IPS-15b (cell line): ENCODE measurements around the gene RSAD2.
"Not testable (repeated sequence)": the region's sequence is repeated elsewhere in the genome, so short reads cannot be mapped to it uniquely, and the experiment has no call there.

Source experiments
- H3K27me3 ChIP-seq: one replicate; pipeline ENCODE4 v1.6.1; 2013; ENCODE audit warnings: low read length; ENCODE audit not compliant: control insufficient read depth, insufficient read depth
- H3K36me3 ChIP-seq: one replicate; pipeline ENCODE4 v1.6.1; 2013; ENCODE audit warnings: low read length; ENCODE audit not compliant: control insufficient read depth, insufficient read depth
- H3K4me1 ChIP-seq: one replicate; pipeline ENCODE4 v1.6.1; 2013; ENCODE audit warnings: mild to moderate bottlenecking, low read length; ENCODE audit not compliant: control insufficient read depth, insufficient read depth
- H3K4me3 ChIP-seq: one replicate; pipeline ENCODE4 v1.5.1; 2013; ENCODE audit warnings: low read depth, low read length
- H3K9ac ChIP-seq: one replicate; pipeline ENCODE4 v1.6.1; 2013; ENCODE audit warnings: low read depth, mild to moderate bottlenecking, low read length
- H3K9me3 ChIP-seq: one replicate; pipeline ENCODE4 v1.6.1; 2013; ENCODE audit warnings: mild to moderate bottlenecking, low read length; ENCODE audit not compliant: control insufficient read depth, insufficient read depth

RSAD2 gene

GRCh38 chr2:6930923-6931647, 53.5 kb downstream of the RSAD2 start:
- Histone ChIP-seq H3K27me3 (no peaks in the 10 kb centered on the region), H3K4me1 (peaks cover 5% of the 10 kb centered on the region)

GRCh38 chr2:6931753-6932152, 54.2 kb downstream of the RSAD2 start:
- H3K4me1 ChIP-seq, result peaks cover 5% of the 10 kb centered on the region

More at GRCh38 chr2:6930923-6931647, 53.5 kb downstream of the RSAD2 start:
- Histone ChIP-seq H3K4me3 (no peak overlapping the region), H3K36me3 (no peaks in the 10 kb centered on the region), H3K9ac (no peak overlapping the region), H3K9me3 (no peaks in the 10 kb centered on the region)

GRCh38 chr2:6932206-6932605, 54.6 kb downstream of the RSAD2 start:
- Histone ChIP-seq H3K27me3 (no peaks in the 10 kb centered on the region), H3K9ac (no peak overlapping the region), H3K4me1 (peaks cover 5% of the 10 kb centered on the region), H3K36me3 (no peaks in the 10 kb centered on the region), H3K9me3 (no peaks in the 10 kb centered on the region), H3K4me3 (no peak overlapping the region)

More at GRCh38 chr2:6931753-6932152, 54.2 kb downstream of the RSAD2 start:
- no peaks in the 10 kb centered on the region for H3K36me3 ChIP-seq
- H3K27me3 ChIP-seq, result no peaks in the 10 kb centered on the region
- H3K4me3 ChIP-seq, result no peak overlapping the region
- no peak overlapping the region for H3K9ac ChIP-seq
- H3K9me3 ChIP-seq, result no peaks in the 10 kb centered on the region

GRCh38 chr2:6932828-6933227, 55.3 kb downstream of the RSAD2 start:
- Histone ChIP-seq H3K4me3 (no peak overlapping the region), H3K27me3 (no peaks in the 10 kb centered on the region), H3K36me3 (no peaks in the 10 kb centered on the region), H3K4me1 (peaks cover 5% of the 10 kb centered on the region), H3K9me3 (no peaks in the 10 kb centered on the region), H3K9ac (no peak overlapping the region)

GRCh38 chr2:6933911-6934310, 56.3 kb downstream of the RSAD2 start:
- Histone ChIP-seq H3K4me3 (no peak overlapping the region), H3K9me3 (no peaks in the 10 kb centered on the region), H3K36me3 (no peaks in the 10 kb centered on the region), H3K4me1 (peaks cover 5% of the 10 kb centered on the region), H3K27me3 (no peaks in the 10 kb centered on the region), H3K9ac (no peak overlapping the region)

GRCh38 chr2:6934345-6934744, 56.8 kb downstream of the RSAD2 start:
- H3K9me3 ChIP-seq, result no peaks in the 10 kb centered on the region
- H3K4me1 ChIP-seq, result peaks cover 5% of the 10 kb centered on the region
- H3K27me3 ChIP-seq, result no peaks in the 10 kb centered on the region
- no peaks in the 10 kb centered on the region for H3K36me3 ChIP-seq
- no peak overlapping the region for H3K4me3 ChIP-seq
- H3K9ac ChIP-seq, result no peak overlapping the region

- no peaks in the 10 kb centered on the region for H3K9me3 ChIP-seq
- H3K27me3 ChIP-seq, result no peaks in the 10 kb centered on the region
- no peak overlapping the region for H3K4me3 ChIP-seq
- H3K36me3 ChIP-seq, result no peaks in the 10 kb centered on the region
- H3K9ac ChIP-seq, result no peak overlapping the region
- peaks cover 5% of the 10 kb centered on the region for H3K4me1 ChIP-seq
These were observed 57.4 kb downstream of the RSAD2 start for GRCh38 chr2:6934758-6935651.

GRCh38 chr2:6935652-6936020, 58.1 kb downstream of the RSAD2 start:
- not testable (repeated sequence) for H3K9ac ChIP-seq, H3K9me3 ChIP-seq, H3K4me1 ChIP-seq, H3K4me3 ChIP-seq, H3K36me3 ChIP-seq, H3K27me3 ChIP-seq

- Histone ChIP-seq H3K4me1 (peaks cover 3% of the 10 kb centered on the region), H3K4me3 (no peak overlapping the region), H3K9me3 (no peaks in the 10 kb centered on the region), H3K9ac (no peak overlapping the region), H3K36me3 (no peaks in the 10 kb centered on the region), H3K27me3 (no peaks in the 10 kb centered on the region)
These were observed 59.6 kb downstream of the RSAD2 start for GRCh38 chr2:6937157-6937556.

- Histone ChIP-seq H3K4me1 (peaks cover 3% of the 10 kb centered on the region), H3K36me3 (no peaks in the 10 kb centered on the region), H3K9ac (no peak overlapping the region), H3K27me3 (no peaks in the 10 kb centered on the region), H3K4me3 (no peak overlapping the region), H3K9me3 (no peaks in the 10 kb centered on the region)
These were observed 60.0 kb downstream of the RSAD2 start for GRCh38 chr2:6937582-6937981.

- H3K27me3 ChIP-seq, result no peaks in the 10 kb centered on the region
- peaks cover 3% of the 10 kb centered on the region for H3K4me1 ChIP-seq
- no peak overlapping the region for H3K9ac ChIP-seq
- no peaks in the 10 kb centered on the region for H3K36me3 ChIP-seq
- H3K4me3 ChIP-seq, result no peak overlapping the region
- no peaks in the 10 kb centered on the region for H3K9me3 ChIP-seq
These were observed 61.5 kb downstream of the RSAD2 start for GRCh38 chr2:6939071-6939470.

GRCh38 chr2:6940820-6941219, 63.2 kb downstream of the RSAD2 start:
- Histone ChIP-seq H3K9me3 (no peaks in the 10 kb centered on the region), H3K9ac (no peak overlapping the region), H3K4me3 (no peak overlapping the region), H3K4me1 (peaks cover 3% of the 10 kb centered on the region), H3K27me3 (no peaks in the 10 kb centered on the region), H3K36me3 (no peaks in the 10 kb centered on the region)
